ENCODE data around the gene CMIP.
"Not testable (repeated sequence)": the region's sequence is repeated elsewhere in the genome, so short reads cannot be mapped to it uniquely, and the experiment has no call there.

Gene CMIP

GRCh38 chr16:81669473-81670350 lies 225.1 kb downstream of the CMIP start:
- no peak for FAIRE-seq

- FAIRE-seq, result no peak
These were observed 227.4 kb downstream of the CMIP start for GRCh38 chr16:81671738-81672597.

GRCh38 chr16:81673432-81673831 lies 228.8 kb downstream of the CMIP start:
- no peak for FAIRE-seq

- no peak for FAIRE-seq
These were observed 231.1 kb downstream of the CMIP start for GRCh38 chr16:81675662-81676061.

- FAIRE-seq, result no peak
These were observed 231.7 kb downstream of the CMIP start for GRCh38 chr16:81676066-81676882.

GRCh38 chr16:81676883-81677737 lies 232.5 kb downstream of the CMIP start:
- FAIRE-seq, result no peak

- no peak for FAIRE-seq
These were observed 233.9 kb downstream of the CMIP start for GRCh38 chr16:81678326-81679095.

- FAIRE-seq, result no peak
These were observed 235.3 kb downstream of the CMIP start for GRCh38 chr16:81679721-81680430.

GRCh38 chr16:81680444-81681275 lies 236.1 kb downstream of the CMIP start:
- no peak for FAIRE-seq

- no peak for FAIRE-seq
These were observed 236.7 kb downstream of the CMIP start for GRCh38 chr16:81681311-81681710.

GRCh38 chr16:81684242-81684837 lies 239.7 kb downstream of the CMIP start:
- FAIRE-seq, result no peak

- FAIRE-seq, result no peak
These were observed 240.3 kb downstream of the CMIP start for GRCh38 chr16:81684901-81685300.

GRCh38 chr16:81686391-81687130 lies 242.0 kb downstream of the CMIP start:
- no peak for FAIRE-seq

- FAIRE-seq, result no peak
These were observed 242.5 kb downstream of the CMIP start for GRCh38 chr16:81687131-81687456.

GRCh38 chr16:81688182-81688581 lies 243.6 kb downstream of the CMIP start:
- no peak for FAIRE-seq

GRCh38 chr16:81688839-81689238 lies 244.2 kb downstream of the CMIP start:
- not testable (repeated sequence) for FAIRE-seq

- FAIRE-seq, result no peak
These were observed 247.4 kb downstream of the CMIP start for GRCh38 chr16:81692021-81692420.

- no peak for FAIRE-seq
These were observed 248.0 kb downstream of the CMIP start for GRCh38 chr16:81692571-81692970.
